ENCODE results near the gene CNGB1.

DNA sequence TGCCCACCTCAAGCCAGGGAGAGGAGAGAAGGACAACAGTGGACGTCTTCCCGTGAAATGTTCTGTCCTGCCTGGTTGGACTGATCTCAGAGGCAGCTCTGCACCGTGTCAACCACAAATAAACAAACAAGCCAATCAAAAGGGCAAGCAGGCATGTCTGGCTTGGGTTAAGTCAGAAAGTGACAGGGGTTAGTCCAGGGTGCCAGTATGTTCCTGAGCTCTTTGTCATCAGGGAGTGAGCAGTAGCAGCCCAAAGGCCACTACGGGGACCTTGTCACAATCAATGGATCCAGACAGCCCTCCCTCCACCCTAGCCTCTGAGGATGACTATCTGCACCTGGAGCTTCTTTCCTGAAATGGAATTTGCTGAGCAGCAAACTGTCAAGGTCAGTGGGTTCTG, 35.0 kb downstream of the CNGB1 start:
- TF ChIP-seq, protein P1, sequence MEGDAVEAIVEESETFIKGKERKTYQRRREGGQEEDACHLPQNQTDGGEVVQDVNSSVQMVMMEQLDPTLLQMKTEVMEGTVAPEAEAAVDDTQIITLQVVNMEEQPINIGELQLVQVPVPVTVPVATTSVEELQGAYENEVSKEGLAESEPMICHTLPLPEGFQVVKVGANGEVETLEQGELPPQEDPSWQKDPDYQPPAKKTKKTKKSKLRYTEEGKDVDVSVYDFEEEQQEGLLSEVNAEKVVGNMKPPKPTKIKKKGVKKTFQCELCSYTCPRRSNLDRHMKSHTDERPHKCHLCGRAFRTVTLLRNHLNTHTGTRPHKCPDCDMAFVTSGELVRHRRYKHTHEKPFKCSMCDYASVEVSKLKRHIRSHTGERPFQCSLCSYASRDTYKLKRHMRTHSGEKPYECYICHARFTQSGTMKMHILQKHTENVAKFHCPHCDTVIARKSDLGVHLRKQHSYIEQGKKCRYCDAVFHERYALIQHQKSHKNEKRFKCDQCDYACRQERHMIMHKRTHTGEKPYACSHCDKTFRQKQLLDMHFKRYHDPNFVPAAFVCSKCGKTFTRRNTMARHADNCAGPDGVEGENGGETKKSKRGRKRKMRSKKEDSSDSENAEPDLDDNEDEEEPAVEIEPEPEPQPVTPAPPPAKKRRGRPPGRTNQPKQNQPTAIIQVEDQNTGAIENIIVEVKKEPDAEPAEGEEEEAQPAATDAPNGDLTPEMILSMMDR (IDR thresholded peaks at IDR 0.05), result no peak
- TF ChIP-seq POLR2A (IDR thresholded peaks at IDR 0.05) (no peak), POLR2AphosphoS5 (IDR thresholded peaks at IDR 0.05) (no peak)

All from prostate gland (tissue), 2 donors.